LoVo (cell line): ENCODE measurements around the gene DR1.

Experiments
- DNase-seq: peaks from one replicate; pipeline ENCODE4 v3.0.0-alpha.2; 2016; ENCODE audit warnings: low spot score

DR1 gene

GRCh38 chr1:93345633-93346420 is at the start of gene DR1:
Gene DR1, plus strand, starts transcription at chr1:93345907. Its CDS starts 739 bp downstream, at chr1:93346646.
- peak; percentile 91 for DNase-seq

GRCh38 chr1:93296555-93297154 is 49.1 kb upstream of the DR1 start:
- DNase-seq = no peak

DNA sequence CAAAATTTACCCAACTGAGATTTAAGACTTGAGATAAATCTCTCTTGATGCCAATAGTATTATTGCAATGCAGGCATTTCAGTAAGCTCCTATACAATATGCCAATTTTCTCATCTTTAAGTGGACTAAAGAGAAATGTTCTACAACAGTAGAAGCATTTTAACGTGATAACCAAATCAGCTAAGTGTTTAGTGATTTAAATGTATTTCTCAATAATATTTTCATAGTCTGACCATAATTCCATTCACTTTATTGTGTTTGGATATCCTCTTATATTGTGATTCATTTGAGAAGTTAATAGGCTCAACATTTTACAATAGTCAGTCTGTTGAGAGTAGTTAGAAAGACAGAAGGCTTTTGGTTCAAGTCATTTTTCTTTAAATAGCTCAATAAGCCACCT is 44.6 kb upstream of the DR1 start:
- no peak for DNase-seq

DNA sequence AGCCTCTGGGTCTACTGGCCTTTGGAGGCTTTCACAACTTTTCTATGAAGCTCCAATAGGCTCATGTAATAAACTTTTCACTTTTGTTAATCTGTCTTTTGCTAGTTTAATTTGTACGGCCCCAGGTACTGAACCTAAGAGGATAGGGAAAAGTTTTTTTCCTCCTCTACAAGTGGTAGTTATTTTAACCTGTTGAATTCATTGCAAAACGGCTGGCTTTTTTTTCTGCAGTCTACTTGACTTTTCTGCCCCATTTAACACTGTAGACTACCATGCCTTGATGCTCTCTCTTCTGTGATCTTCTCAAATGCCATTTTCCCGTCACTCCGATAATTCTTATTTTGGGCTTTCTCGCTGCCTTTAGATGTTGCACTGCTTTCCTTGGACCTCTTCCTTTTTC is 43.6 kb upstream of the DR1 start:
- no peak for DNase-seq

DNA sequence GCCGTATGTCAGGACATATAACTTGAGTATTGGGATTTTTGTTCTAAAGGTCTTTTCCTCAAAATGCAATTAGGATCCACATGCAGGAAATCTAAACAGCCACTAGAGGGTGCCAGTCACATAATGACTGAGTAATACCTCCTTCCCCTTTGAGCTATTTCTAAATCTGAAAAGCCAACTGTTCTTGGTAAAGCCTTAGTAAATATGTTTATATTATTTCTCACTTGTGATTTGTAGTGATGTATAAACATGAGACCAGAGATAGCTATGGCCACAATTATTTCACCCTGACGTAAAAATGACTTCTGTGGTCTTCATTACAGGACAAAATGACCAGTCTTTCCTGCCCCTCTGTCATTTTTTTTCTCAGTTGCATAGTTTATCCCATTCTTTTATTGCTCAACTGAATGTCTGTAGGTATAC is 41.0 kb upstream of the DR1 start:
- peak; percentile 62 for DNase-seq

DNA sequence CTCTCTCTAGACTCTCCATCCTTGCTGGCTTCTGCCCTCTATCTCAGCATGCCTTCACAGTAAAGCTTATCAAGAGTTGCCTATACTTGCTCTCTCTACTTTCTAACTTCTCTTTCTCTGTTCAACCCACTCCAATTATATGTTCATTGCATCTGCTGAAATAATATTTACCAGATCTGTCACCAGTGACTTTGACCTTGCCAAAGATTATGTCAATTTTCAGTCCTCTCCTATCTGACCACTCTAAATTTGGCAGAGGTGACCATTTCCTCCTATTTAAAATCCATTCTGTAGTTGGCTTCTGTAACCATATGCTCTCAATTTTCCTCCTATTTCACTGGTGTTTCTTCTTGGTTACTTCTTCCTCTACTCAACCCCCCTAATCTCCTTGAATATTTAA is 38.8 kb upstream of the DR1 start:
- DNase-seq = no peak

DNA sequence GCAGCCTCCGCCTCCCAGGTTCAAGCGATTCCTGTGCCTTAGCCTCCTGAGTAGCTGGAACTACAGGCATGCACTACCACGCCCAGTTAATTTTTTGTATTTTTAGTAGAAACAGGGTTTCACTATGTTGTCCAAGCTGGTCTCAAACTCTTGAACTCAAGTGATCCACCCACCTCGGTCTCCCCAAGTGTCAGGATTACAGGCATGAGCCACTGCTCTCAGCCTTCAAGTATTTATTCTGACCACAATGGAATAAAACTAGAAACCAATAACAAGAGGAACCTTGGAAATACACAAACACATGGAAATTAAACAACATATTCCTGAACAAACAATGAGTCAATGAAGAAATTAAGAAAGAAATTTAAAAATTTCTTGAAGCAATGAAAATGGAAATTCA is 32.7 kb upstream of the DR1 start:
- DNase-seq = no peak

DNA sequence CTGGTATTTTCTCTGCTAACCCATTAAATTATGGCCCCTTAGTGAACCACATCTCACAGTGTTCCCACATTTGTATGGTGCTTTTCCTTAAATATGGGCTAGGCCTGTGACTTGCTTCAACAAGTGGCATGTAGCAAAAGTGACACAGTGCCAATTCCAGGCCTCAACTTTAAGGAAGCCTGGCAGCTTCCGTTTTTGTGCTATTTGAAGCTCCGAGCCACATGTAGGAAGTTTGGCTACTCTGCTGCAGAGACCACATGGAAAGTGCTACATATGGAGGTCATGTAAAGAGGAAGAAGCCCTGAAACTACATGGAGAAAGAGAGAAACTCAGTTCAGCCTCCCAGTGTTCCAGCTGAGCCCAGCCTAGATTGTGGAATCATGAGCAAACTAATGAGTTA is 28.5 kb upstream of the DR1 start:
- DNase-seq = no peak

GRCh38 chr1:93317943-93318342 is 27.8 kb upstream of the DR1 start:
- no peak for DNase-seq

GRCh38 chr1:93321720-93322119 is 24.0 kb upstream of the DR1 start:
- DNase-seq = no peak

GRCh38 chr1:93322349-93322748 is 23.4 kb upstream of the DR1 start:
- DNase-seq = no peak

DNA sequence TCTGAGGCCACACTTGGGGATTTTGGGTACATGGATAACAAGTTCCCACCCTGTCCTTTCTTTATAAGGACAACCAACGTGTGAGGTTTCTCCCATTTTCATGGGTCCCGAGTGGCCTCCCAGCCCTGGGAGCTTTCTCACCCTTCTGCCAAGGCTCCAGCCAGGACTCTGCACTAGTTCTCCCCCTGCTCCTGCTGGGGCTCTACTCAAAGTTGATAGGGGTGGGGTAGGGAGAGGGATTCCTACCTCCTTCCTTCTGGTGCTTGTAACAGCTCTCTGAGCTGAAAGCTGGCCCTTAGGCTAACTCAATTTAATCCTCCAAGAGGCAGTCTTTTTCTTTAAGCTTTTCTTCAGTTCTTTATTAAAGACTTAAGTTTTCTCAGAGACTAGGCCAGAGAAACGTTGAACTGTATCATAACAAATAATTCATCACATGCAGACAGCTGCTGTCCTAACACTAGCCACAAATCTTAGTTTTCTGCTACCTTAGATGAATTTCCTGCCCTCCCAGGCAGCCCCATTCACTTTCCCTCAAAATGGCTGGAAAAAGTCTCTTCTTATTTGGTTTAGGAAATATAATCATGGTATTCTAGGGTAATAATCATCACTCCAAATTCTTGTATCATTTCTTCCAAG is 22.4 kb upstream of the DR1 start:
- no peak for DNase-seq

- DNase-seq = peak; percentile 77
Measured at GRCh38 chr1:93324486-93325464, 20.9 kb upstream of the DR1 start.

DNA sequence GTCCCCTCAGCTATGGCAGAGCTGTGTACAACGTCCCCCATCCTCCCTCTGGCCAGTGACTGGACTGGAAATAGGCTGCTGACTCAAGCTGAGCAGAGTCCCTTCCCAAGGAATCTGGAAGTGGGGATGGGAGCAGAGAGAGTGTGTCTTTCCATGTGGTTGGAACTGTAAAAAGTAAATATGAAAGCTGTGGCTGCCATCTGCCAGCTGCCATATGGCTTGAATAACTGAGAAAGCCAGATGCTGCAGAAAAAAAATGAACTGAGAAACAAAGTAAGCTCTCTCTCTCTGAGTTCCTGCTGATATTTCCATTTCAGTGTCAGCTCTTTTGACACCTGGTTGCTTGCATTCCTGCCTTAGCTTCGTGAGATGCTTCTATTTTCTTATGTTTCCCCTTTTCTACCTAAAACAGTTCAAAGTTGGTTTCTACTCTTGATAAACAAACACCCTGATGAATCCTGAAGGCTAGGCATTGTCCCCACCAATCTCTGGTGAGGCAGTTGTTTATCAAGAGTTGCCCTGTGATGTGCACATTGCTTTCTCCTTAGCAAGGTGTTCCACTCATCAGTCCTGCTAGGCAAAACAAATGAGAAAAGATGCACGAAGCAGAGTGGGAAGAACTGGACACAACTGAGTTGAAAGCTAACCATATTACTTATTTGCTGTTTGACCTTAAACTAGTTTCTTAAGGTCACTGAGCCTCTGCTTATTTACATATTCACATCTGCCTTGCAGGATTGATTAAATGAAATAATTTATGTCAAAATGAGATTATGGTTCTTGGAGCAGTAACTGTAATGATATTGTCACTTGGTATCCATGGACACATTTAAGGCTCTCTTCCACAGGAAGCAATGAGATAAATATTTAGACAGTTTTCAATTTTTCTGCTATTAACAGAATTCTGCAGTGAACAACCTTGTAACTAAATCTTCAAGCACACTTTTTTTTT is 16.6 kb upstream of the DR1 start:
- DNase-seq = no peak

DNA sequence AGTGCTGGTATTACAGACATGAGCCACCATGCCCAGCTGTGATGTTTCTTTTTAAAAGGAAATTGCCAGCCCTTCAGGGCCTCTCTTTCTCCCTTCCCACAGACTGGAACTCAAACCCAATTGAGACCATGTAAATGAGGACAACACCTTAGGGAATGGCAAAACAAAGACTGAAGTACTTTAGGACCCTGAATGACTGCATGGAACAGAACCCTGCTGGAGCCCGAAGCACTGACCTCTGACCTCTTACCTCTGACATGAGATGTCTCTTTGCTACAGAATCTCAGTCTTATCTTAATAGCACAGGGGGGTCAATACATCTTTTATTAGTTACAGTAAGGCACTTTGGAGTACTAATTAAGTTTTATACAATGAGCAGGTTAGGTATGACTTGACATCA is 15.5 kb upstream of the DR1 start:
- no peak for DNase-seq

GRCh38 chr1:93330617-93331016 is 15.1 kb upstream of the DR1 start:
- DNase-seq = no peak

GRCh38 chr1:93331412-93331811 is 14.3 kb upstream of the DR1 start:
- DNase-seq = no peak

DNA sequence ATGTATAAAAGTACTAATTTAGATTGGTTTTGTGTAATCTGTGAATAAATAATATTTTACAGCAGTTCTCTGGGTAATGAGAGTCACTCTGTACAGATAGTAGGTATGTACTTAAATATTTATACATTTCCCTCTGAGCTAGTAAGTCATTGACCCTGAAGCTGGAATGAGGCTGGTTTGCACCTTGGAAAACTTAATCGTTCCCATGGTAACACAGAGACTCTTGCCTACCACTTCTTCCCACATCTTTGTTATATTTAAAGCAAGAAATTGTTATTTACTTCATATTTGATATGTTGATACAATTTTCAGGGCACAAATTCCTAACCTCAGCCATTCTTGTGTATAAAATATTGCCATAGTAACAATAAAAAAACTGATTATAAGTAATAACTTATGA is 13.3 kb upstream of the DR1 start:
- DNase-seq = no peak

DNA sequence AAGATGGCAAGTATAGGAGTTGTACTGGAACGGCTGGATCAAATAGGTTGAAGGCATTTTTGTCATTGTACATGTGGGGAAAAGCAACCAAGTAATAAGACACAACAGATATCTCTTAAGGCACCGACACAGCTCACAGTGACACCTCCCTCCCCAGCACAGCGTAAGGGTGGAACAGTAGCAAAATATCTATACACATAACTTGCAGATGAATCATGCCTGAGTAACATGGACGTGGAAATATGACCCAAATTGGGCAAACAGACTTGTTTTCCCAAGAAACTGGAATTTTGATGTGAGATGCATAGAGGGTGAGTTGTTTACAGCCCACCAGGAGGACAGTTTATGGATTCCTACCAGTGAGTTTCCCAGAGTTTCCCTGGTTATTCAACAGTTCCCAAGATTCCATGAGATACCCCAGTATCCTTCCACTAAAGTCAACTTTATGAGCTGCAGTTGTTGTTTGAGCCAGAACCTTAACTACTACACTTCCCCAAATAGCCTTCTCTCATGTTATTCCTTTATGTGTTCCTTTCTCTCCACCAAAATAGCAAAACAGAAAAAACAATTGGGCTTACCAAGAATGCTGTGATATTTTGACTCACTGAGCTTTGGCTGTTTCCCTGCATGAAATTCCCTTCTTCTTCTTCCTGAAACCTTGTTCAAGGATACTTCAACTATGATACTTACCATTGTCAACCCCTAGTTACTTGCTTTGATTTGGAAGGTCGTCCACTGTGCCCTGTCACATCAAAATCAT is 7.1 kb upstream of the DR1 start:
- peak; percentile 37 for DNase-seq

DNA sequence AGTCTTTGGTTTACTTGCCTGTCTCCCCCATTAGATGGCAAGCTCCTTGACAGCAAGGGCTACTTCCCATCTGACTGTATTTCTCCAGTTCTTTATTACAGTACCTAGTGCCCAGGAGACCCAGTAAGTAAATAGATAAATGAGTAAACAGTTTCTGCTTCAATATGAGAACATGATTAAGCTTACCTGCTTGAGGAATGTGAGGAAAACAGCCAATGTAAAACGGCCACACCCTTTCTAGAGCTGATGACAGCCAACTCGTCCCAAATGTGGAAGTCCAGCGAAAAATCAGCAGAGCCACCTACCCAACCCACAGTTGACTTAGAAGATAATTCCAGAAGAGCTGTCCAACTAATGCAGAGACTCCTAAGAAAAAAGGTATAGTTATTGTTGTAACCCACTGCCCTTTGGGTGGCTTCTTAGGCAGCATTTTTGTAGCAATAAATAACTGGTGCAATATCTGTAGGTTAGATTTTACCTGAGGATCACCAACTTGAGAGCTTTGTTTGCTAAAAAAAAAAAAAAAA is 6.5 kb upstream of the DR1 start:
- DNase-seq = no peak
